Small intestine (tissue), 4 donors: ENCODE data around the gene OR4B1. TPM values are rescaled to one million over a fixed set of nuclear protein-coding genes. Genes with fewer than 3 reads are reported as not detected.

ENCODE experiments used
- polyA plus RNA-seq, 4 donors: library from polyadenylated mRNA; stranded (reverse) in 3 of 4; unstranded in 1 of 4; fragments of 200-250 nt in 3 of 4; fragments of 120-200 nt in 1 of 4; gene quantifications; one replicate each; pipeline versions ENCODE4 v1.2.1 to v1.2.3, GENCODE V29; 2013
- donor health status: healthy with polysubstance abuse.
- donor health status: Bipolar disorder and iron deficiency.
- donor health status: healthy.

OR4B1 gene
- polyA plus RNA-seq, 4 donors: not detected

Other genes with a start within 250 kb of the OR4B1 start
- gene PTPRJ, start 236.3 kb upstream of the OR4B1 start, polyA plus RNA-seq: 10 to 100 TPM in 1 of 4 donors, 1 to 10 TPM in 3; 4.9 to 31.4 (median 7.3) TPM
- gene OR4X2, start 28.3 kb downstream of the OR4B1 start, polyA plus RNA-seq: not detected
- not detected for gene OR4X1, start 47.1 kb downstream of the OR4B1 start, polyA plus RNA-seq
- gene OR4S1, start 89.4 kb downstream of the OR4B1 start, polyA plus RNA-seq: not detected
- gene OR4C3, start 108.1 kb downstream of the OR4B1 start, polyA plus RNA-seq: not detected
- not detected for gene OR4C5, start 149.7 kb downstream of the OR4B1 start, polyA plus RNA-seq